Body of pancreas (tissue), 4 donors: Measurements from ENCODE around the gene POLL. TPM values are rescaled to one million over a fixed set of nuclear protein-coding genes. Genes with fewer than 3 reads are reported as not detected.

Experiments used
- ATAC-seq: fragments of 150-250 bp; one replicate; pipeline ENCODE4 v1.9.1; 2016
- DNase-seq, 4 donors: peaks; one replicate each; pipeline ENCODE4 v3.0.0-alpha.2; 2019
- H3K27ac ChIP-seq, 4 donors: fragments of 200-600 bp; sonication (generic); 1 replicate in 3 of 4; 2 replicates in 1 of 4; pipeline versions ENCODE4 v1.5.1 to v1.6.1; 2016 to 2019; ENCODE audit warnings: mild to moderate bottlenecking in 1 of 4, mixed read lengths in 1 of 4, moderate library complexity in 1 of 4
- H3K27me3 ChIP-seq, 2 donors: fragments of 200-600 bp; sonication (generic); one replicate each; pipeline ENCODE4 v1.6.0; 2016; ENCODE audit warnings: mild to moderate bottlenecking in 1 of 2
- H3K36me3 ChIP-seq, 2 donors: fragments of 200-600 bp; sonication (generic); replicated peaks in 1 of 2; 2 replicates each; pipeline ENCODE4 v1.5.1; 2016; ENCODE audit warnings: low read depth in 2 of 2; ENCODE audit not compliant: insufficient read depth in 1 of 2
- H3K4me1 ChIP-seq: fragments of 200-600 bp; sonication (generic); one replicate; pipeline ENCODE4 v1.6.0; 2016
- H3K4me3 ChIP-seq, 2 donors: fragments of 200-600 bp; sonication (generic); 1 replicate in 1 of 2; 2 replicates in 1 of 2; pipeline ENCODE4 v1.5.1; 2016 to 2019
- H3K9me3 ChIP-seq, 3 donors: fragments of 200-600 bp; sonication (generic); 1 replicate in 2 of 3; 2 replicates in 1 of 3; pipeline ENCODE4 v1.5.1; 2016
- CTCF ChIP-seq, 7 experiments: fragments of 450-650 bp in 4 of 7; fragments of 200-600 bp in 3 of 7; sonication (generic) in 3 of 7; IDR thresholded peaks; one replicate each; pipeline ENCODE4 v1.5.1; 2016 to 2019; ENCODE audit warnings: antibody characterized with exemption in 7 of 7
- POLR2A ChIP-seq, 3 donors: fragments of 450-650 bp; IDR thresholded peaks; one replicate each; pipeline ENCODE4 v1.6.1; 2016; ENCODE audit warnings: antibody characterized with exemption in 3 of 3, mild to moderate bottlenecking in 2 of 3
- WGBS, 2 donors: methylation state at CpG; one replicate each; pipeline ENCODE4 v1.1.5; 2017; 5-methylcytosine and 5-hydroxymethylcytosine counted together
- intact Hi-C: fragments of 100-400 bp; cut with DNase I; formaldehyde crosslinking; loops from one replicate; pipeline ENCODE4 v1.15.1; 2023
- total RNA-seq, 2 donors: library from RNA; depleted of rRNA; stranded (reverse); fragments of >200 nt; gene quantifications; one replicate each; pipeline ENCODE4 v1.1.0, GENCODE V29; 2016

The POLL gene
- total RNA-seq, 2 donors from 2014 or later: 36.9 to 38.4 TPM

GRCh38 chr10:101573885-101574753 lies 13.9 kb downstream of the POLL start:
- Histone ChIP-seq H3K9me3 (peaks cover 0 to 9% (median 0%) of the 10 kb centered on the region in 3 donors), H3K4me3 (no peak overlapping the region), H3K36me3 (no peaks in the 10 kb centered on the region), H3K27me3 (peaks cover 0 to 8% of the 10 kb centered on the region in 2 donors), H3K4me1 (peaks cover 19% of the 10 kb centered on the region), H3K27ac (no peak overlapping the region)
- TF ChIP-seq POLR2A (IDR thresholded peaks at IDR 0.05): no peak
- intact Hi-C loops: no loop called here
- WGBS, 2 donors: 89 to 92% methylated on average over 25 of the region's 25 CpGs
- peak in 1 of 4 donors; percentile 7 for DNase-seq
- no peak for ATAC-seq

GRCh38 chr10:101572785-101573184 lies 15.3 kb downstream of the POLL start:
- intact Hi-C loops: no loop called here
- Histone ChIP-seq H3K27ac (no peak overlapping the region), H3K36me3 (no peaks in the 10 kb centered on the region), H3K4me3 (no peak overlapping the region), H3K9me3 (peaks cover 0 to 9% (median 0%) of the 10 kb centered on the region in 3 donors), H3K4me1 (peaks cover 19% of the 10 kb centered on the region), H3K27me3 (peaks cover 0 to 12% of the 10 kb centered on the region in 2 donors)
- TF ChIP-seq POLR2A (IDR thresholded peaks at IDR 0.05) (no peak), CTCF (IDR thresholded peaks at IDR 0.05) (no peak)
- DNase-seq (peak in 1 of 4 donors; percentile 5), ATAC-seq (no peak)
- 83 to 90% methylated on average over 1 to 2 of the region's 2 CpGs for WGBS, 2 donors

GRCh38 chr10:101572126-101572525 lies 15.9 kb downstream of the POLL start:
- peaks cover 0 to 9% (median 0%) of the 10 kb centered on the region in 3 donors for H3K9me3 ChIP-seq
- H3K4me1 ChIP-seq: peaks cover 19% of the 10 kb centered on the region
- ATAC-seq: no peak
- intact Hi-C loops: no loop called here
- no peak overlapping the region for H3K4me3 ChIP-seq
- no peaks in the 10 kb centered on the region for H3K36me3 ChIP-seq
- H3K27ac ChIP-seq: no peak overlapping the region
- TF ChIP-seq POLR2A (IDR thresholded peaks at IDR 0.05) (no peak), CTCF (IDR thresholded peaks at IDR 0.05) (no peak)
- H3K27me3 ChIP-seq: peaks cover 0 to 14% of the 10 kb centered on the region in 2 donors
- 85 to 89% methylated on average over 6 to 7 of the region's 7 CpGs for WGBS, 2 donors
- peak in 1 of 4 donors; percentile 6 for DNase-seq

GRCh38 chr10:101571271-101571925 lies 16.7 kb downstream of the POLL start:
- TF ChIP-seq POLR2A (IDR thresholded peaks at IDR 0.05) (no peak), CTCF (IDR thresholded peaks at IDR 0.05) (no peak)
- Histone ChIP-seq H3K9me3 (peaks cover 0 to 9% (median 0%) of the 10 kb centered on the region in 3 donors), H3K4me1 (peaks cover 23% of the 10 kb centered on the region), H3K27me3 (peaks cover 0 to 16% of the 10 kb centered on the region in 2 donors), H3K36me3 (no peaks in the 10 kb centered on the region), H3K27ac (no peak overlapping the region), H3K4me3 (no peak overlapping the region)
- intact Hi-C loops: no loop called here
- 58 to 64% methylated on average over 5 to 8 of the region's 8 CpGs for WGBS, 2 donors
- ATAC-seq: no peak
- DNase-seq: peak in 1 of 4 donors; percentile 7
